ENCODE results near the gene TBC1D16. TPM values are rescaled to one million over a fixed set of nuclear protein-coding genes. Genes with fewer than 3 reads are reported as not detected.
A peak's percentile ranks its signal among the peaks of the same experiment; 100 is the strongest.

Gene TBC1D16
- total and polyA plus RNA-seq, 2 donors from 2014 or later, result 9.1 to 68.0 TPM

GRCh38 chr17:79952901-79953300 is 82.8 kb downstream of the TBC1D16 start:
- no peak for FAIRE-seq
- H3K4me3 ChIP-seq (ENCODE audit: low read length in 3 of 3), result no peak overlapping the region
- no peaks in the 10 kb centered on the region for H3K27me3 ChIP-seq (ENCODE audit: control insufficient read depth, insufficient read depth, low read length)
- H3K36me3 ChIP-seq (ENCODE audit: control insufficient read depth in 2 of 3, insufficient read depth in 3 of 3, low read length in 3 of 3), result peaks cover 0 to 5% (median 5%) of the 10 kb centered on the region in 3 donors
- peaks cover 0 to 15% (median 15%) of the 10 kb centered on the region in 3 donors for H3K4me1 ChIP-seq (ENCODE audit: control insufficient read depth in 2 of 3, insufficient read depth in 2 of 3, low read depth in 1 of 3, low read length in 3 of 3)
- H3K9me3 ChIP-seq (ENCODE audit: control insufficient read depth in 2 of 3, insufficient read depth in 1 of 3, low read length in 3 of 3), result no peaks in the 10 kb centered on the region
- H3K9ac ChIP-seq (ENCODE audit: low read length in 3 of 3), result no peak overlapping the region
- TF ChIP-seq CTCF (IDR thresholded peaks at IDR 0.05; ENCODE audit: borderline replicate concordance, extremely low read depth, insufficient read depth), result no peak
- intact Hi-C loops (cut with DNase I), result no loop called here
- peak overlapping the region in 1 of 2 donors; percentile 1 for H3K27ac ChIP-seq (ENCODE audit: low read depth in 2 of 2, low read length in 2 of 2)
- no peak for DNase-seq

GRCh38 chr17:79952265-79952877 is 83.3 kb downstream of the TBC1D16 start:
- H3K27ac ChIP-seq (ENCODE audit: low read depth in 2 of 2, low read length in 2 of 2), result peak overlapping the region in 1 of 2 donors; percentile 1
- no peaks in the 10 kb centered on the region for H3K27me3 ChIP-seq (ENCODE audit: control insufficient read depth, insufficient read depth, low read length)
- H3K4me3 ChIP-seq (ENCODE audit: low read length in 3 of 3), result no peak overlapping the region
- peak overlapping the region in 1 of 3 donors; percentile 47 for H3K9ac ChIP-seq (ENCODE audit: low read length in 3 of 3)
- H3K36me3 ChIP-seq (ENCODE audit: control insufficient read depth in 2 of 3, insufficient read depth in 3 of 3, low read length in 3 of 3), result peaks cover 0 to 8% (median 5%) of the 10 kb centered on the region in 3 donors
- no peaks in the 10 kb centered on the region for H3K9me3 ChIP-seq (ENCODE audit: control insufficient read depth in 2 of 3, insufficient read depth in 1 of 3, low read length in 3 of 3)
- intact Hi-C loops (cut with DNase I), result no loop called here
- no peak for FAIRE-seq
- TF ChIP-seq CTCF (IDR thresholded peaks at IDR 0.05; ENCODE audit: borderline replicate concordance, extremely low read depth, insufficient read depth), result no peak
- H3K4me1 ChIP-seq (ENCODE audit: control insufficient read depth in 2 of 3, insufficient read depth in 2 of 3, low read depth in 1 of 3, low read length in 3 of 3), result peaks cover 0 to 15% (median 15%) of the 10 kb centered on the region in 3 donors
- peak in 3 of 5 donors; percentile 39 to 74 (median 61) for DNase-seq

- intact Hi-C loops (cut with DNase I), result no loop called here
- Histone ChIP-seq H3K27ac (ENCODE audit: low read depth in 2 of 2, low read length in 2 of 2) (peak overlapping the region; percentile 72 to 76), H3K4me1 (ENCODE audit: control insufficient read depth in 2 of 3, insufficient read depth in 2 of 3, low read depth in 1 of 3, low read length in 3 of 3) (peaks cover 0 to 15% (median 15%) of the 10 kb centered on the region in 3 donors), H3K9me3 (ENCODE audit: control insufficient read depth in 2 of 3, insufficient read depth in 1 of 3, low read length in 3 of 3) (no peaks in the 10 kb centered on the region), H3K27me3 (ENCODE audit: control insufficient read depth, insufficient read depth, low read length) (no peaks in the 10 kb centered on the region), H3K36me3 (ENCODE audit: control insufficient read depth in 2 of 3, insufficient read depth in 3 of 3, low read length in 3 of 3) (peaks cover 0 to 13% (median 5%) of the 10 kb centered on the region in 3 donors), H3K4me3 (ENCODE audit: low read length in 3 of 3) (peak overlapping the region in 1 of 3 donors; percentile 25), H3K9ac (ENCODE audit: low read length in 3 of 3) (peak overlapping the region in 1 of 3 donors; percentile 47)
- TF ChIP-seq CTCF (IDR thresholded peaks at IDR 0.05; ENCODE audit: borderline replicate concordance, extremely low read depth, insufficient read depth), result no peak
- FAIRE-seq (no peak), DNase-seq (peak; percentile 87 to 94 (median 90))
Measured at GRCh38 chr17:79951361-79952264, 84.1 kb downstream of the TBC1D16 start.
